Gastroesophageal sphincter (tissue), 4 donors: ENCODE data around the gene PSD4. TPM values are rescaled to one million over a fixed set of nuclear protein-coding genes. Genes with fewer than 3 reads are reported as not detected.

Experiments used
- ATAC-seq: fragments of 150-250 bp; one replicate; pipeline ENCODE4 v1.9.1; 2016; ENCODE audit warnings: mild to moderate bottlenecking, moderate library complexity
- H3K27ac ChIP-seq, 4 donors: fragments of 200-600 bp; sonication (generic) in 3 of 4; 1 replicate in 3 of 4; 2 replicates in 1 of 4; pipeline ENCODE4 v1.5.1; 2016 to 2019
- H3K27me3 ChIP-seq: fragments of 200-600 bp; sonication (generic); one replicate; pipeline ENCODE4 v1.5.1; 2019
- H3K36me3 ChIP-seq, 2 donors: fragments of 200-600 bp; sonication (generic); one replicate each; pipeline ENCODE4 v1.5.1; 2019; ENCODE audit warnings: control low read depth in 1 of 2
- H3K4me1 ChIP-seq, 3 donors: fragments of 200-600 bp; sonication (generic); 1 replicate in 2 of 3; 2 replicates in 1 of 3; pipeline ENCODE4 v1.5.1; 2016 to 2019; ENCODE audit warnings: control low read depth in 2 of 3
- H3K4me3 ChIP-seq, 2 donors: fragments of 200-600 bp; sonication (generic); one replicate each; pipeline ENCODE4 v1.5.1; 2019; ENCODE audit warnings: mild to moderate bottlenecking in 1 of 2, moderate library complexity in 1 of 2
- H3K9me3 ChIP-seq, 3 donors: fragments of 200-600 bp; sonication (generic); one replicate each; pipeline ENCODE4 v1.5.1; 2017 to 2019; ENCODE audit warnings: control low read depth in 2 of 3
- EP300 ChIP-seq: sonication (generic); formaldehyde crosslinking; IDR thresholded peaks from one replicate; pipeline ENCODE4 v1.6.1; 2017; ENCODE audit warnings: antibody characterized with exemption, mild to moderate bottlenecking
- POLR2A ChIP-seq, 2 donors: fragments of 450-650 bp; IDR thresholded peaks; one replicate each; pipeline ENCODE4 v1.6.1; 2017; ENCODE audit warnings: antibody characterized with exemption in 2 of 2, mild to moderate bottlenecking in 2 of 2, moderate library complexity in 1 of 2
- POLR2AphosphoS5 ChIP-seq: sonication (generic); formaldehyde crosslinking; IDR thresholded peaks from one replicate; pipeline ENCODE4 v1.6.1; 2017; ENCODE audit warnings: antibody characterized with exemption
- WGBS, 2 donors: methylation state at CpG; one replicate each; pipeline ENCODE4 v1.1.5; 2018; ENCODE audit warnings: low coverage in 1 of 2; 5-methylcytosine and 5-hydroxymethylcytosine counted together
- total RNA-seq, 4 donors: library from RNA; depleted of rRNA; stranded (reverse); fragments of >200 nt; gene quantifications; one replicate each; pipeline ENCODE4 v1.1.0, GENCODE V29; 2016
- TF ChIP-seq, protein P1 (sequence below), 4 experiments: fragments of 200-600 bp in 2 of 4; fragments of 450-650 bp in 2 of 4; sonication (generic) in 1 of 4; IDR thresholded peaks; one replicate each; pipeline ENCODE4 v1.5.1; 2017 to 2019; ENCODE audit warnings: antibody characterized with exemption in 4 of 4, mild to moderate bottlenecking in 2 of 4, moderate library complexity in 2 of 4

The PSD4 gene
- total RNA-seq, 4 donors from 2014 or later: 3.0 to 4.4 (median 3.6) TPM

DNA sequence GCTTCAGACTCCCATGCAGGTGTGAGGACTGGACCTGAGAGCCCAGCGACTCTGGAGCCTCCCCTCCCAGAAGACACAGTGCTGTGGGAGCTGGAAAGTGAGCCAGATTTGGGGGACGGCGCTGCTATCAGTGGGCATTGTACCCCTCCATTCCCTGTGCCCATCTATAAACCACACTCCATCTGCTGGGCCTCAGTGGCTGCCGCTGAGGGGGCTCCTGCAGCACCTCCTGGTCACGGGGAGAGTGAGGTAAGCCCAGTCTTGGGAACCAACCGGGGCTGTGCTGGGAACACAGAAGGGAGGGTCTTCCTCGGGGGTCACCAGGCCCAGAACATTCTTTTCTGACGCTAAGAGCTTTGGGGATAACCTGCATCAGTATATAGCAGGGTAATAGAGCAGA lies 9.5 kb downstream of the PSD4 start:
- no peak for ATAC-seq
- TF ChIP-seq POLR2A (IDR thresholded peaks at IDR 0.05): no peak
- no peak overlapping the region for H3K4me3 ChIP-seq
- H3K4me1 ChIP-seq: no peaks in the 10 kb centered on the region
- H3K36me3 ChIP-seq: no peaks in the 10 kb centered on the region
- no peak overlapping the region for H3K27ac ChIP-seq
- 90% methylated on average over 3 of the region's 8 CpGs; no CpG with 5 or more reads in 1 of the 2 donors for WGBS, 2 donors
- H3K9me3 ChIP-seq: no peaks in the 10 kb centered on the region
- no peaks in the 10 kb centered on the region for H3K27me3 ChIP-seq

DNA sequence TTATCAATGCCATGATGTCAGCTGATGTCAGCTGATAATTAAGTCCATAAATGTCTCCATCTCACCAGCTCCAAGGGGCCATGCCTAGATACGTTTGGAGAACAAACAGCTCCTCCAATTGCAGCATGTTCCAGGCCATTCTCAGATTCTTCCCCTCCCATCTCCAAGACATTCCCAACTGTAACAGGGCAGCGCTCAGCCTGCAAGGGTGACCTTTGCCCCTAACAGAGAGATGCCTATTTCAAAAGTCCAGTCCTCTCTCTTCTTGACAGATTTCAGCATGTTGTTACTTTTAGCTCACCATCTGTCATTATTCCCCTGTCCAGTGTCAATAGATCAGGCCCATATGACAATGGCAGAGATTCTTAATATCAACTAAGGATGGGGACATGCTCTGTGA lies 9.9 kb downstream of the PSD4 start:
- no peak overlapping the region for H3K27ac ChIP-seq
- H3K4me1 ChIP-seq: no peaks in the 10 kb centered on the region
- H3K9me3 ChIP-seq: no peaks in the 10 kb centered on the region
- no peaks in the 10 kb centered on the region for H3K27me3 ChIP-seq
- 60% methylated on average over 2 of the region's 2 CpGs; no CpG with 5 or more reads in 1 of the 2 donors for WGBS, 2 donors
- no peak for ATAC-seq
- H3K36me3 ChIP-seq: no peaks in the 10 kb centered on the region
- no peak overlapping the region for H3K4me3 ChIP-seq
- TF ChIP-seq POLR2A (IDR thresholded peaks at IDR 0.05) (no peak), POLR2AphosphoS5 (no peak), EP300 (no peak)
- TF ChIP-seq, protein P1, sequence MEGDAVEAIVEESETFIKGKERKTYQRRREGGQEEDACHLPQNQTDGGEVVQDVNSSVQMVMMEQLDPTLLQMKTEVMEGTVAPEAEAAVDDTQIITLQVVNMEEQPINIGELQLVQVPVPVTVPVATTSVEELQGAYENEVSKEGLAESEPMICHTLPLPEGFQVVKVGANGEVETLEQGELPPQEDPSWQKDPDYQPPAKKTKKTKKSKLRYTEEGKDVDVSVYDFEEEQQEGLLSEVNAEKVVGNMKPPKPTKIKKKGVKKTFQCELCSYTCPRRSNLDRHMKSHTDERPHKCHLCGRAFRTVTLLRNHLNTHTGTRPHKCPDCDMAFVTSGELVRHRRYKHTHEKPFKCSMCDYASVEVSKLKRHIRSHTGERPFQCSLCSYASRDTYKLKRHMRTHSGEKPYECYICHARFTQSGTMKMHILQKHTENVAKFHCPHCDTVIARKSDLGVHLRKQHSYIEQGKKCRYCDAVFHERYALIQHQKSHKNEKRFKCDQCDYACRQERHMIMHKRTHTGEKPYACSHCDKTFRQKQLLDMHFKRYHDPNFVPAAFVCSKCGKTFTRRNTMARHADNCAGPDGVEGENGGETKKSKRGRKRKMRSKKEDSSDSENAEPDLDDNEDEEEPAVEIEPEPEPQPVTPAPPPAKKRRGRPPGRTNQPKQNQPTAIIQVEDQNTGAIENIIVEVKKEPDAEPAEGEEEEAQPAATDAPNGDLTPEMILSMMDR (IDR thresholded peaks at IDR 0.05): no peak

DNA sequence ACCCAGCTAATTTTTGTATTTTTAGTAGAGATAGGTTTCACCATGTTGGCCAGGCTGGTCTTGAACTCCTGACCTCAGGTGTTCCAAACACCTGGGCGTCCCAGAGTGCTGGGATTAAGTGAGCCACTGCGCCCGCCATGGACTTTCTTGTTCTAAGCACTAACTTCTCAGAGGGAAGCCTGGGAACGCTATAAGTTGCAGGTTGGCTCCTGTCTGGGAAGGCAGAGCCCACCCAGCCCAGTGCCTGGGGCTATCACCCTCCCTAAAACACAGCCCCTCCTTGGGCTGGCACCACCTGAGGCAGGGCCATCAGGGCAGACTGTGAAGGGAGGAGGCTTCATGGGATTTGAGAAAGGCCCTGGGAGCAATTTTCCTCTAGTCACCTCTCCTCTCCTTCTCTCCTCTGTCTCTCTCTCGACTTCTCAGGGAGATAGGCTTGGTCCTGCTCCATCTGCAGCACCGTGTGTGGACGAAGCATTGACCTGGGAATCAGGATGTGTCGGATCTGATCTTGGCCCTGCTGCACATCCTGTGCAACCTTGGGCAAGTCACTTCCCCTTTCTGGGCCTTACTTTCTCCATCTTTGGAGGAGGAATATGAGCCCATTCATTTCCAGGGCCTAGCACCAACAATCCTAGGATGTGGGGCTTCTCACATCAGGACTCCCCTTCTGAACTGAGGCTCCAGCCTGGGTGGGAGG lies 10.9 kb downstream of the PSD4 start:
- no peak overlapping the region for H3K4me3 ChIP-seq
- H3K36me3 ChIP-seq: no peaks in the 10 kb centered on the region
- no peaks in the 10 kb centered on the region for H3K9me3 ChIP-seq
- H3K27ac ChIP-seq: no peak overlapping the region
- 88% methylated on average over 6 of the region's 8 CpGs; no CpG with 5 or more reads in 1 of the 2 donors for WGBS, 2 donors
- H3K4me1 ChIP-seq: no peaks in the 10 kb centered on the region
- H3K27me3 ChIP-seq: no peaks in the 10 kb centered on the region
- no peak for ATAC-seq
- TF ChIP-seq POLR2AphosphoS5: no peak
- no peak for TF ChIP-seq POLR2A (IDR thresholded peaks at IDR 0.05)
- TF ChIP-seq, protein P1 (IDR thresholded peaks at IDR 0.05): no peak
- no peak for TF ChIP-seq EP300

DNA sequence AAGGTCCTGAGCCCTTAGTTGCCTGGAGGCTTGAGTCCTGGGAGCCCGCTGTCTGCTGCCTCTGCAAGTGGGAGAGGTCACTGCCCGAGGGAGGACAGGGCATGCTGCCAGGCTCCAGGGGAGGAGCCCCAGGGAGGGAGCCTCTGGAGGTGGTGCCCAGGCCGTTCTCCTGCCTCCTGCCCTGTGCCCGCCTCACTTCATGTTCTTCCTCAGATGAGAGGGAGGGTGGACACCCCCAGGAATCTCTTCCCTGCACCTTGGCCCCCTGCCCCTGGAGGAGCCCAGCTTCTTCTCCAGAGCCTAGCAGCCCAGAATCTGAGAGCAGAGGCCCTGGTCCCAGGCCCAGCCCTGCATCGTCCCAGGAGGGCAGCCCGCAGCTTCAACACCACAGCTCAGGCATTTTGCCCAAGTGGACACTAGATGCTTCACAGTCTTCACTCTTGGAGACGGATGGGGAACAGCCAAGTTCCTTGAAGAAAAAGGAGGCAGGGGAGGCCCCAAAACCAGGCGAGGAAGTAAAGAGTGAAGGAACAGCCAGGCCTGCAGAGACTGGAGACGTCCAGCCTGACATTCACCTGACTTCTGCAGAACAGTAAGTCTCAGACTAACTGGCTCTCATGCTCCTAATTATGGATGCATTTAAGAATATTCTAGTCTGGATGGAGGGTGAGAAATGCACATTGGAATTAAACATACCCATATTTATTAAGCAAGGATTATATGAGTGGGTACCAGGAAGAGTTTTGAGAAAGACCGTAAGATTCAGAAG lies 12.1 kb downstream of the PSD4 start:
- no peaks in the 10 kb centered on the region for H3K4me1 ChIP-seq
- TF ChIP-seq POLR2AphosphoS5 (no peak), EP300 (no peak)
- no peak overlapping the region for H3K27ac ChIP-seq
- no peak for ATAC-seq
- H3K9me3 ChIP-seq: no peaks in the 10 kb centered on the region
- no peaks in the 10 kb centered on the region for H3K36me3 ChIP-seq
- 83 to 100% methylated on average over 2 to 4 of the region's 10 CpGs for WGBS, 2 donors
- H3K27me3 ChIP-seq: no peaks in the 10 kb centered on the region
- no peak overlapping the region for H3K4me3 ChIP-seq

DNA sequence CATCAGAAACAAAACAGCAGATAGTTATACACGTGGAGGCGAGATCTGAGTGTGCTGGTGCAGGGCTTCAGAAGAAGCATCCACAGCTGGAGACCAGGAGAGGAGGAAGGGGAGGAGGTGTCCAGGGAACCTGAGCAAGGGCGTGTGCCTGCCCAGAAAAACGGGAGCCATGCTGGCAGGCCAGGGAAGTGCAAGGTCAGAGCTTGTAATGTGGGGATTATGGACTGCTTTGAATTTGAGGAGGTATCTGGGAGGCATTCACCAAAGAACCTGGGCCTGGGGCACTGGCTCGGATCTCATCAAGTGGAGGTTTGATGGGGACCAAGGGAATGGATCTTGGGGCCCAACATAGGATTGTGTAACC lies 12.6 kb downstream of the PSD4 start:
- WGBS, 2 donors: 90% methylated on average over 3 to 5 of the region's 5 CpGs

More for the DNA sequence above, 12.6 kb downstream of the PSD4 start:
- no peaks in the 10 kb centered on the region for H3K4me1 ChIP-seq
- no peaks in the 10 kb centered on the region for H3K27me3 ChIP-seq
- no peaks in the 10 kb centered on the region for H3K9me3 ChIP-seq
- no peak overlapping the region for H3K27ac ChIP-seq
- TF ChIP-seq, protein P1 (IDR thresholded peaks at IDR 0.05): no peak
- no peak for TF ChIP-seq POLR2AphosphoS5
- no peak for TF ChIP-seq EP300
- no peak for TF ChIP-seq POLR2A (IDR thresholded peaks at IDR 0.05)
- no peak for ATAC-seq
- no peaks in the 10 kb centered on the region for H3K36me3 ChIP-seq
- no peak overlapping the region for H3K4me3 ChIP-seq
